GM23338 (cell line): ENCODE results near the gene RIN3. TPM values are rescaled to one million over a fixed set of nuclear protein-coding genes. Genes with fewer than 3 reads are reported as not detected.

ENCODE experiments used
- ATAC-seq: fragments of 200-7000 bp; cut with Tn5 transposase; 3 replicates; pipeline ENCODE4 v1.9.1; 2020
- DNase-seq: peaks from one replicate; pipeline ENCODE4 v3.0.0-alpha.2; 2015; ENCODE audit warnings: low spot score
- H2AFZ ChIP-seq: fragments of 200-600 bp; sonication (generic); 2 replicates; pipeline ENCODE4 v1.8.0; 2016; ENCODE audit warnings: antibody characterized with exemption, mild to moderate bottlenecking, moderate library complexity
- H3F3A ChIP-seq: fragments of 200-600 bp; sonication (generic); replicated peaks from 2 replicates; pipeline ENCODE4 v1.8.0; 2017; ENCODE audit warnings: antibody characterized with exemption, mixed run types, low read depth
- H3K27ac ChIP-seq: fragments of 200-600 bp; sonication (generic); 2 replicates; pipeline ENCODE4 v1.6.1; 2016; ENCODE audit warnings: low read depth
- H3K27me3 ChIP-seq: fragments of 200-600 bp; sonication (generic); 2 replicates; pipeline ENCODE4 v1.8.0; 2016; ENCODE audit warnings: mild to moderate bottlenecking, mixed run types, moderate library complexity; ENCODE audit not compliant: insufficient read depth
- H3K36me3 ChIP-seq: fragments of 200-600 bp; sonication (generic); 2 replicates; pipeline ENCODE4 v1.8.0; 2016; ENCODE audit warnings: mild to moderate bottlenecking; ENCODE audit not compliant: insufficient read depth
- H3K4me1 ChIP-seq: fragments of 200-600 bp; sonication (generic); 2 replicates; pipeline ENCODE4 v1.8.0; 2016; ENCODE audit warnings: mild to moderate bottlenecking, moderate library complexity; ENCODE audit not compliant: insufficient read depth
- H3K4me2 ChIP-seq: fragments of 200-600 bp; sonication (generic); 2 replicates; pipeline ENCODE4 v1.7.1; 2017; ENCODE audit warnings: mixed run types
- H3K4me3 ChIP-seq: fragments of 200-600 bp; sonication (generic); 2 replicates; pipeline ENCODE4 v1.6.1; 2016; ENCODE audit warnings: mixed run types
- H3K79me2 ChIP-seq: fragments of 200-600 bp; sonication (generic); replicated peaks from 2 replicates; pipeline ENCODE4 v1.8.0; 2017; ENCODE audit warnings: mild to moderate bottlenecking; ENCODE audit not compliant: insufficient read depth
- H3K9me2 ChIP-seq: fragments of 200-600 bp; sonication (generic); 2 replicates; pipeline ENCODE4 v1.8.0; 2017; ENCODE audit not compliant: insufficient read depth
- H4K20me1 ChIP-seq: fragments of 200-600 bp; sonication (generic); replicated peaks from 2 replicates; pipeline ENCODE4 v1.8.0; 2017; ENCODE audit warnings: mild to moderate bottlenecking; ENCODE audit not compliant: insufficient read depth
- H3K27ac Mint-ChIP-seq: 2 replicates; pipeline ENCODE4 v1.8.0; 2020; ENCODE audit warnings: inconsistent platforms, mild to moderate bottlenecking, moderate library complexity, mixed read lengths
- H3K27me3 Mint-ChIP-seq: 3 replicates; pipeline ENCODE4 v1.8.0; 2022; ENCODE audit warnings: low read depth, mild to moderate bottlenecking, moderate library complexity, mixed read lengths, inconsistent platforms; ENCODE audit not compliant: insufficient read depth, poor library complexity
- H3K36me3 Mint-ChIP-seq: 3 replicates; pipeline ENCODE4 v1.8.0; 2021; ENCODE audit warnings: low read depth, mild to moderate bottlenecking, inconsistent platforms, moderate library complexity, mixed read lengths
- H3K4me1 Mint-ChIP-seq: 3 replicates; pipeline ENCODE4 v1.8.0; 2020; ENCODE audit warnings: mild to moderate bottlenecking, inconsistent platforms, mixed read lengths
- H3K4me3 Mint-ChIP-seq: 3 replicates; pipeline ENCODE4 v1.8.0; 2021; ENCODE audit warnings: moderate library complexity, mild to moderate bottlenecking, inconsistent platforms, mixed read lengths
- H3K9me3 Mint-ChIP-seq: 3 replicates; pipeline ENCODE4 v1.8.0; 2020; ENCODE audit warnings: moderate library complexity, mild to moderate bottlenecking, inconsistent platforms, mixed read lengths
- CREB1 ChIP-seq: fragments of 250-450 bp; sonication (Bioruptor Pico); IDR thresholded peaks from 2 replicates; pipeline ENCODE4 v1.5.0; 2020; ENCODE audit warnings: low read depth, mild to moderate bottlenecking, moderate library complexity
- EZH2 ChIP-seq: fragments of 200-600 bp; sonication (generic); IDR thresholded peaks from one replicate; pipeline ENCODE4 v1.8.0; 2017; ENCODE audit warnings: antibody characterized with exemption, mild to moderate bottlenecking, low read depth; ENCODE audit not compliant: unreplicated experiment
- EZH2phosphoT487 ChIP-seq: fragments of 200-600 bp; sonication (generic); IDR thresholded peaks from one replicate; pipeline ENCODE4 v1.8.1; 2018; ENCODE audit warnings: antibody characterized with exemption; ENCODE audit not compliant: unreplicated experiment
- POLR2AphosphoS5 ChIP-seq: IDR thresholded peaks from 2 replicates; pipeline ENCODE4 v1.6.1; 2016; ENCODE audit warnings: antibody characterized with exemption, low read depth
- STAT1 ChIP-seq: IDR thresholded peaks from one replicate; pipeline ENCODE4 v1.6.1; 2016; ENCODE audit warnings: antibody characterized with exemption; ENCODE audit not compliant: unreplicated experiment
- ZNF114 ChIP-seq: fragments of 250-450 bp; sonication (Bioruptor Pico); IDR thresholded peaks from 2 replicates; pipeline ENCODE4 v1.5.0; 2020; ENCODE audit warnings: mild to moderate bottlenecking, moderate library complexity
- ZNF331 ChIP-seq: fragments of 250-450 bp; sonication (Bioruptor Pico); IDR thresholded peaks from 2 replicates; pipeline ENCODE4 v1.5.0; 2020; ENCODE audit warnings: low read depth, mild to moderate bottlenecking, moderate library complexity
- polyA plus RNA-seq: library from polyadenylated mRNA; unstranded; fragments of >200 nt; fragmentation: Nextera tagmentation; extraction: Ambion mirVana; gene quantifications from 2 replicates; pipeline ENCODE4 v1.2.1, GENCODE V29; 2016
- total RNA-seq: library from RNA; depleted of rRNA; stranded (reverse); fragments of >200 nt; shearing (Covaris generic); gene quantifications from 2 replicates; pipeline ENCODE4 v1.2.3, GENCODE V29; 2014
- TF ChIP-seq, protein P1 (sequence below): fragments of 250-450 bp; sonication (Bioruptor Pico); IDR thresholded peaks from 2 replicates; pipeline ENCODE4 v1.5.0; 2020; ENCODE audit warnings: mild to moderate bottlenecking, moderate library complexity
- TF ChIP-seq, protein P2 (sequence below): IDR thresholded peaks from 2 replicates; pipeline ENCODE4 v1.6.1; 2016; ENCODE audit warnings: antibody characterized with exemption
- TF ChIP-seq, protein P3 (sequence below), 2 experiments: fragments of 200-600 bp in 1 of 2; sonication (generic) in 1 of 2; conservative IDR thresholded peaks; 2 replicates each; pipeline versions ENCODE4 v1.5.1 to v1.6.1; 2016 to 2017; ENCODE audit warnings: antibody characterized with exemption in 2 of 2, low read depth in 2 of 2, mild to moderate bottlenecking in 2 of 2, moderate library complexity in 1 of 2
- TF ChIP-seq, protein P4 (sequence below): IDR thresholded peaks from one replicate; pipeline ENCODE4 v1.6.1; 2018; ENCODE audit warnings: antibody characterized with exemption; ENCODE audit not compliant: unreplicated experiment

The RIN3 gene
- total and polyA plus RNA-seq, 2 experiments from 2014 or later = 0.97 to 1.5 TPM

DNA sequence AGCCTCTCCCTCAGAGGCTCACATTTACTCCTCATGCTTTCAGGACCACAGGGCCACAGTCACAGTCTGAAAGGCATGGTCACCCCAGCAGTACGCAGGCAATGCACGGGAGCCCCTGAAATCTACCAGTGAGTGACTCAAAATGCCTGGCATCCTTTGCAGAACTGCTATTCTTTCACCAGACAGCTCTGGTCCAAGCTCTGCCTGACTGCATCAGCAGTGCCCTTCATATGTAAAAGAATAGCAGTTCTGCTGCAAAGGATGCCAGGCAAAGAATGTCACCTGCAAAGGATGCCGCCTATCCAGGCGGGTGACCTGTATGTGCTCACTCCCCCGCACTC lies 196.4 kb downstream of the RIN3 start (continued):
- TF ChIP-seq, protein P1, sequence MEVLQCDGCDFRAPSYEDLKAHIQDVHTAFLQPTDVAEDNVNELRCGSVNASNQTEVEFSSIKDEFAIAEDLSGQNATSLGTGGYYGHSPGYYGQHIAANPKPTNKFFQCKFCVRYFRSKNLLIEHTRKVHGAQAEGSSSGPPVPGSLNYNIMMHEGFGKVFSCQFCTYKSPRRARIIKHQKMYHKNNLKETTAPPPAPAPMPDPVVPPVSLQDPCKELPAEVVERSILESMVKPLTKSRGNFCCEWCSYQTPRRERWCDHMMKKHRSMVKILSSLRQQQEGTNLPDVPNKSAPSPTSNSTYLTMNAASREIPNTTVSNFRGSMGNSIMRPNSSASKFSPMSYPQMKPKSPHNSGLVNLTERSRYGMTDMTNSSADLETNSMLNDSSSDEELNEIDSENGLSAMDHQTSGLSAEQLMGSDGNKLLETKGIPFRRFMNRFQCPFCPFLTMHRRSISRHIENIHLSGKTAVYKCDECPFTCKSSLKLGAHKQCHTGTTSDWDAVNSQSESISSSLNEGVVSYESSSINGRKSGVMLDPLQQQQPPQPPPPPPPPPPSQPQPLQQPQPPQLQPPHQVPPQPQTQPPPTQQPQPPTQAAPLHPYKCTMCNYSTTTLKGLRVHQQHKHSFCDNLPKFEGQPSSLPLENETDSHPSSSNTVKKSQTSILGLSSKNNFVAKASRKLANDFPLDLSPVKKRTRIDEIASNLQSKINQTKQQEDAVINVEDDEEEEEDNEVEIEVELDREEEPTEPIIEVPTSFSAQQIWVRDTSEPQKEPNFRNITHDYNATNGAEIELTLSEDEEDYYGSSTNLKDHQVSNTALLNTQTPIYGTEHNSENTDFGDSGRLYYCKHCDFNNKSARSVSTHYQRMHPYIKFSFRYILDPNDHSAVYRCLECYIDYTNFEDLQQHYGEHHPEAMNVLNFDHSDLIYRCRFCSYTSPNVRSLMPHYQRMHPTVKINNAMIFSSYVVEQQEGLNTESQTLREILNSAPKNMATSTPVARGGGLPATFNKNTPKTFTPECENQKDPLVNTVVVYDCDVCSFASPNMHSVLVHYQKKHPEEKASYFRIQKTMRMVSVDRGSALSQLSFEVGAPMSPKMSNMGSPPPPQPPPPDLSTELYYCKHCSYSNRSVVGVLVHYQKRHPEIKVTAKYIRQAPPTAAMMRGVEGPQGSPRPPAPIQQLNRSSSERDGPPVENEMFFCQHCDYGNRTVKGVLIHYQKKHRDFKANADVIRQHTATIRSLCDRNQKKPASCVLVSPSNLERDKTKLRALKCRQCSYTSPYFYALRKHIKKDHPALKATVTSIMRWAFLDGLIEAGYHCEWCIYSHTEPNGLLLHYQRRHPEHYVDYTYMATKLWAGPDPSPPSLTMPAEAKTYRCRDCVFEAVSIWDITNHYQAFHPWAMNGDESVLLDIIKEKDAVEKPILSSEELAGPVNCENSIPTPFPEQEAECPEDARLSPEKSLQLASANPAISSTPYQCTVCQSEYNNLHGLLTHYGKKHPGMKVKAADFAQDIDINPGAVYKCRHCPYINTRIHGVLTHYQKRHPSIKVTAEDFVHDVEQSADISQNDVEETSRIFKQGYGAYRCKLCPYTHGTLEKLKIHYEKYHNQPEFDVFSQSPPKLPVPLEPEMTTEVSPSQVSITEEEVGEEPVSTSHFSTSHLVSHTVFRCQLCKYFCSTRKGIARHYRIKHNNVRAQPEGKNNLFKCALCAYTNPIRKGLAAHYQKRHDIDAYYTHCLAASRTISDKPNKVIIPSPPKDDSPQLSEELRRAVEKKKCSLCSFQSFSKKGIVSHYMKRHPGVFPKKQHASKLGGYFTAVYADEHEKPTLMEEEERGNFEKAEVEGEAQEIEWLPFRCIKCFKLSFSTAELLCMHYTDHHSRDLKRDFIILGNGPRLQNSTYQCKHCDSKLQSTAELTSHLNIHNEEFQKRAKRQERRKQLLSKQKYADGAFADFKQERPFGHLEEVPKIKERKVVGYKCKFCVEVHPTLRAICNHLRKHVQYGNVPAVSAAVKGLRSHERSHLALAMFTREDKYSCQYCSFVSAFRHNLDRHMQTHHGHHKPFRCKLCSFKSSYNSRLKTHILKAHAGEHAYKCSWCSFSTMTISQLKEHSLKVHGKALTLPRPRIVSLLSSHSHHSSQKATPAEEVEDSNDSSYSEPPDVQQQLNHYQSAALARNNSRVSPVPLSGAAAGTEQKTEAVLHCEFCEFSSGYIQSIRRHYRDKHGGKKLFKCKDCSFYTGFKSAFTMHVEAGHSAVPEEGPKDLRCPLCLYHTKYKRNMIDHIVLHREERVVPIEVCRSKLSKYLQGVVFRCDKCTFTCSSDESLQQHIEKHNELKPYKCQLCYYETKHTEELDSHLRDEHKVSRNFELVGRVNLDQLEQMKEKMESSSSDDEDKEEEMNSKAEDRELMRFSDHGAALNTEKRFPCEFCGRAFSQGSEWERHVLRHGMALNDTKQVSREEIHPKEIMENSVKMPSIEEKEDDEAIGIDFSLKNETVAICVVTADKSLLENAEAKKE (CRISPR knock-in tag) = no peak

DNA sequence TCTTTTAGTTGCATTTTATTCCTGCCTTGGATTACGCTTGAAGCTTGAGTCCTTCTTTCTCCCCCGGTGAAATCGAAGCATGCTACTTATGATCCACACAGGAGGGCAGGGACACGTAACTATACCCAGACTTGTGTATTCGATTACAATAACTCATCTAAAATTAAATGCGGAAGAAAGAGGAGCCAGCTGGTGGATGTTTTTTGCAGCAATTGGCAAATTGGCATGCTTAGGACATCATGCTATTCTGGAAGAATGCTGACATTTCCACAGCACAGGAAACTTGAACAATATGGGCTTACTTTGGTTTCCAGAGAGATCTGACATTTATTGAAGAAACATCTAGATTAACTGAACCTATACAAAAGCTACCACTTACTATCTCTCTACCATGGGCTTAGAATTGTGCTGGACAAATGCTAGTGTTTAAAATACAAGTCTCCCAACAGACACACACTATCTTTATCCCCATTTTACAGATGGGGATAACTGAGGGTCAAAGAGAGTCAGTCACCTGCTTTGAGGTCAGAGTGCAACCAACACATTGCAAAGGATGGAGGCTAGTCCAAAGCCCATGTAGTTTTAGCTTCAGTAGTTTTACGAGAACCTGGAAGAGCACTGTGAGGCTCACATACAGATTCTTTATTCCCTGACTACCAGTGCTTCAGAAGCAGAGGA lies 198.5 kb downstream of the RIN3 start:
- Histone ChIP-seq H3K27ac (no peak overlapping the region), H3K9me2 (no peaks in the 10 kb centered on the region), H4K20me1 (peaks cover 6% of the 10 kb centered on the region; the same call in 1 of the 2 replicates), H3F3A (no peaks in the 10 kb centered on the region), H3K4me2 (no peak overlapping the region), H3K27me3 (no peaks in the 10 kb centered on the region), H3K4me3 (no peak overlapping the region), H3K36me3 (peaks cover 3% of the 10 kb centered on the region), H3K4me1 (no peaks in the 10 kb centered on the region), H3K79me2 (no peaks in the 10 kb centered on the region), H2AFZ (no peak overlapping the region)
- no peak overlapping the region for H3K4me3 Mint-ChIP-seq
- peaks cover 2% of the 10 kb centered on the region; the same call in 1 of the 3 replicates for H3K4me1 Mint-ChIP-seq
- DNase-seq (no peak), ATAC-seq (no peak)
- H3K27ac Mint-ChIP-seq = no peak overlapping the region
- peaks cover 11% of the 10 kb centered on the region for H3K36me3 Mint-ChIP-seq
- H3K27me3 Mint-ChIP-seq = peaks cover 5% of the 10 kb centered on the region
- no peaks in the 10 kb centered on the region for H3K9me3 Mint-ChIP-seq
- TF ChIP-seq STAT1 = no peak
- TF ChIP-seq, protein P2, sequence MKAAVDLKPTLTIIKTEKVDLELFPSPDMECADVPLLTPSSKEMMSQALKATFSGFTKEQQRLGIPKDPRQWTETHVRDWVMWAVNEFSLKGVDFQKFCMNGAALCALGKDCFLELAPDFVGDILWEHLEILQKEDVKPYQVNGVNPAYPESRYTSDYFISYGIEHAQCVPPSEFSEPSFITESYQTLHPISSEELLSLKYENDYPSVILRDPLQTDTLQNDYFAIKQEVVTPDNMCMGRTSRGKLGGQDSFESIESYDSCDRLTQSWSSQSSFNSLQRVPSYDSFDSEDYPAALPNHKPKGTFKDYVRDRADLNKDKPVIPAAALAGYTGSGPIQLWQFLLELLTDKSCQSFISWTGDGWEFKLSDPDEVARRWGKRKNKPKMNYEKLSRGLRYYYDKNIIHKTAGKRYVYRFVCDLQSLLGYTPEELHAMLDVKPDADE = no peak
- TF ChIP-seq POLR2AphosphoS5 = no peak
- no peak for TF ChIP-seq EZH2phosphoT487
- TF ChIP-seq, protein P3, sequence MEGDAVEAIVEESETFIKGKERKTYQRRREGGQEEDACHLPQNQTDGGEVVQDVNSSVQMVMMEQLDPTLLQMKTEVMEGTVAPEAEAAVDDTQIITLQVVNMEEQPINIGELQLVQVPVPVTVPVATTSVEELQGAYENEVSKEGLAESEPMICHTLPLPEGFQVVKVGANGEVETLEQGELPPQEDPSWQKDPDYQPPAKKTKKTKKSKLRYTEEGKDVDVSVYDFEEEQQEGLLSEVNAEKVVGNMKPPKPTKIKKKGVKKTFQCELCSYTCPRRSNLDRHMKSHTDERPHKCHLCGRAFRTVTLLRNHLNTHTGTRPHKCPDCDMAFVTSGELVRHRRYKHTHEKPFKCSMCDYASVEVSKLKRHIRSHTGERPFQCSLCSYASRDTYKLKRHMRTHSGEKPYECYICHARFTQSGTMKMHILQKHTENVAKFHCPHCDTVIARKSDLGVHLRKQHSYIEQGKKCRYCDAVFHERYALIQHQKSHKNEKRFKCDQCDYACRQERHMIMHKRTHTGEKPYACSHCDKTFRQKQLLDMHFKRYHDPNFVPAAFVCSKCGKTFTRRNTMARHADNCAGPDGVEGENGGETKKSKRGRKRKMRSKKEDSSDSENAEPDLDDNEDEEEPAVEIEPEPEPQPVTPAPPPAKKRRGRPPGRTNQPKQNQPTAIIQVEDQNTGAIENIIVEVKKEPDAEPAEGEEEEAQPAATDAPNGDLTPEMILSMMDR (conservative IDR thresholded peaks at IDR 0.05; ENCODE audit: low read depth in 2 of 2) = no peak
- no peak for TF ChIP-seq ZNF114 (CRISPR knock-in tag)
- TF ChIP-seq, protein P4, sequence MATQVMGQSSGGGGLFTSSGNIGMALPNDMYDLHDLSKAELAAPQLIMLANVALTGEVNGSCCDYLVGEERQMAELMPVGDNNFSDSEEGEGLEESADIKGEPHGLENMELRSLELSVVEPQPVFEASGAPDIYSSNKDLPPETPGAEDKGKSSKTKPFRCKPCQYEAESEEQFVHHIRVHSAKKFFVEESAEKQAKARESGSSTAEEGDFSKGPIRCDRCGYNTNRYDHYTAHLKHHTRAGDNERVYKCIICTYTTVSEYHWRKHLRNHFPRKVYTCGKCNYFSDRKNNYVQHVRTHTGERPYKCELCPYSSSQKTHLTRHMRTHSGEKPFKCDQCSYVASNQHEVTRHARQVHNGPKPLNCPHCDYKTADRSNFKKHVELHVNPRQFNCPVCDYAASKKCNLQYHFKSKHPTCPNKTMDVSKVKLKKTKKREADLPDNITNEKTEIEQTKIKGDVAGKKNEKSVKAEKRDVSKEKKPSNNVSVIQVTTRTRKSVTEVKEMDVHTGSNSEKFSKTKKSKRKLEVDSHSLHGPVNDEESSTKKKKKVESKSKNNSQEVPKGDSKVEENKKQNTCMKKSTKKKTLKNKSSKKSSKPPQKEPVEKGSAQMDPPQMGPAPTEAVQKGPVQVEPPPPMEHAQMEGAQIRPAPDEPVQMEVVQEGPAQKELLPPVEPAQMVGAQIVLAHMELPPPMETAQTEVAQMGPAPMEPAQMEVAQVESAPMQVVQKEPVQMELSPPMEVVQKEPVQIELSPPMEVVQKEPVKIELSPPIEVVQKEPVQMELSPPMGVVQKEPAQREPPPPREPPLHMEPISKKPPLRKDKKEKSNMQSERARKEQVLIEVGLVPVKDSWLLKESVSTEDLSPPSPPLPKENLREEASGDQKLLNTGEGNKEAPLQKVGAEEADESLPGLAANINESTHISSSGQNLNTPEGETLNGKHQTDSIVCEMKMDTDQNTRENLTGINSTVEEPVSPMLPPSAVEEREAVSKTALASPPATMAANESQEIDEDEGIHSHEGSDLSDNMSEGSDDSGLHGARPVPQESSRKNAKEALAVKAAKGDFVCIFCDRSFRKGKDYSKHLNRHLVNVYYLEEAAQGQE = no peak
- TF ChIP-seq CREB1 (CRISPR knock-in tag) = no peak
- TF ChIP-seq ZNF331 (CRISPR knock-in tag) = no peak
- TF ChIP-seq EZH2 = no peak
